K562 (cell line): ENCODE measurements around the gene FILIP1L. TPM values are rescaled to one million over a fixed set of nuclear protein-coding genes. Genes with fewer than 3 reads are reported as not detected.

ENCODE experiments used
- ATAC-seq: fragments of 200-7000 bp; cut with Tn5 transposase; 3 replicates; pipeline ENCODE4 v1.9.1; 2020; ENCODE audit warnings: moderate library complexity
- BruUV-seq: library from RNA; stranded (reverse); fragments of 400-500 nt; replicated peaks from 2 replicates; lab custom pipeline; 2021; lab: Mats Ljungman, UMichigan
- CTCF ChIA-PET: fragments of 300-600 bp; formaldehyde crosslinking; extraction: SDS; loops from one replicate; lab custom pipeline; 2021; ENCODE audit warnings: low intra/inter-chr PET ratio; lab: Yijun Ruan, JAX
- POLR2A ChIA-PET: fragments of 300-600, 350-650 bp; sonication (Branson Sonifier 250); formaldehyde crosslinking; extraction: SDS; loops from one replicate; lab custom pipeline; 2021; ENCODE audit warnings: antibody characterized with exemption, inconsistent platforms; lab: Yijun Ruan, JAX
- DNase-seq, 4 experiments: peaks; one replicate each; pipeline versions ENCODE4 v3.0.0 to v3.0.0-alpha.2; 2011 to 2018; ENCODE audit warnings: low spot score in 3 of 4, mixed read lengths in 3 of 4; ENCODE audit errors: extremely low read depth in 1 of 4
- FAIRE-seq: peaks from 2 replicates; lab custom pipeline; 2011; peaks lifted over from hg19 to GRCh38; lab: Jason Lieb, UNC
- H2AFZ ChIP-seq: 2 replicates; pipeline ENCODE4 v1.6.0; 2011; ENCODE audit warnings: low read depth, low read length, control low read depth, inconsistent platforms
- H3K27ac ChIP-seq: fragments of 200-600 bp; 3 replicates; pipeline ENCODE4 v1.8.0; 2011; ENCODE audit warnings: low read depth, mild to moderate bottlenecking, control low read depth, inconsistent platforms, low read length, moderate library complexity, mixed read lengths; ENCODE audit errors: extremely low read depth
- H3K27me3 ChIP-seq, 2 experiments: fragments of 300-600 bp in 1 of 2; 2 replicates in 1 of 2; 3 replicates in 1 of 2; pipeline versions ENCODE4 v1.6.0 to v1.8.0; 2011; ENCODE audit warnings: inconsistent platforms in 2 of 2, low read length in 2 of 2, mild to moderate bottlenecking in 1 of 2, mixed read lengths in 1 of 2, moderate library complexity in 1 of 2; ENCODE audit not compliant: control insufficient read depth in 2 of 2, insufficient read depth in 2 of 2
- H3K36me3 ChIP-seq: fragments of 300-600 bp; 3 replicates; pipeline ENCODE4 v1.8.0; 2011; ENCODE audit warnings: mild to moderate bottlenecking, low read length, inconsistent platforms; ENCODE audit not compliant: control insufficient read depth, insufficient read depth
- H3K4me1 ChIP-seq, 2 experiments: fragments of 200-600 bp in 1 of 2; replicated peaks in 1 of 2; 2 replicates in 1 of 2; 3 replicates in 1 of 2; pipeline versions ENCODE4 v1.5.1 to v1.8.0; 2011; ENCODE audit warnings: inconsistent platforms in 2 of 2, low read length in 2 of 2, mild to moderate bottlenecking in 1 of 2, mixed read lengths in 1 of 2, moderate library complexity in 1 of 2; ENCODE audit not compliant: control insufficient read depth in 2 of 2, insufficient read depth in 2 of 2
- H3K4me2 ChIP-seq: 2 replicates; pipeline ENCODE4 v1.6.1; 2011; ENCODE audit warnings: low read length, control low read depth, inconsistent platforms, mixed read lengths; ENCODE audit not compliant: insufficient read depth
- H3K4me3 ChIP-seq: fragments of 200-600 bp; sonication (generic), shearing (Covaris generic); 2 replicates; pipeline ENCODE4 v1.5.1; 2016; ENCODE audit warnings: control low read depth, inconsistent platforms
- H3K79me2 ChIP-seq: fragments of 200-600 bp; 3 replicates; pipeline ENCODE4 v1.8.0; 2011; ENCODE audit warnings: low read length, inconsistent platforms; ENCODE audit not compliant: control insufficient read depth, insufficient read depth
- H3K9ac ChIP-seq, 2 experiments: 2 replicates each; pipeline versions ENCODE4 v1.6.0 to v1.6.1; 2011; ENCODE audit warnings: low read depth in 2 of 2, low read length in 2 of 2, control low read depth in 1 of 2, inconsistent platforms in 1 of 2, mild to moderate bottlenecking in 1 of 2, mixed read lengths in 1 of 2; ENCODE audit not compliant: insufficient read depth in 1 of 2
- H3K9me1 ChIP-seq: one replicate; pipeline ENCODE4 v1.6.0; 2011; ENCODE audit warnings: inconsistent platforms, mild to moderate bottlenecking, low read length, moderate library complexity; ENCODE audit not compliant: control insufficient read depth, insufficient read depth
- H3K9me3 ChIP-seq: replicated peaks from 2 replicates; pipeline ENCODE4 v1.5.1; 2011; ENCODE audit warnings: low read depth, low read length, inconsistent platforms; ENCODE audit not compliant: control insufficient read depth, insufficient read depth
- H4K20me1 ChIP-seq: replicated peaks from 2 replicates; pipeline ENCODE4 v1.6.1; 2011; ENCODE audit warnings: low read length, inconsistent platforms, mixed read lengths; ENCODE audit not compliant: control insufficient read depth, insufficient read depth
- ESRRB ChIP-seq: fragments of 250-450 bp; sonication (Bioruptor Pico); IDR thresholded peaks from 2 replicates; pipeline ENCODE4 v1.5.0; 2020; ENCODE audit warnings: mild to moderate bottlenecking, moderate library complexity, borderline replicate concordance
- ZFX ChIP-seq: sonication (generic); formaldehyde crosslinking; IDR thresholded peaks from 2 replicates; pipeline ENCODE4 v1.8.0; 2022; ENCODE audit warnings: mild to moderate bottlenecking, missing genetic modification reagents, moderate library complexity
- ZNF239 ChIP-seq: fragments of 250-450 bp; sonication (Bioruptor Pico); IDR thresholded peaks from 2 replicates; pipeline ENCODE4 v1.4.0; 2020; ENCODE audit warnings: mild to moderate bottlenecking
- WGBS: fragments of 100-300 bp; shearing (Covaris generic); methylation state at CpG from one replicate; pipeline ENCODE4 v1.1.6; 2016; ENCODE audit warnings: low coverage, mixed read lengths; ENCODE audit not compliant: insufficient coverage; ENCODE audit errors: missing lambda C conversion rate; 5-methylcytosine and 5-hydroxymethylcytosine counted together
- in situ Hi-C: fragments of 300-500 bp; cut with MboI; formaldehyde crosslinking; loops from 4 replicates; pipeline ENCODE4 v1.15.0; 2018; ENCODE audit warnings: inconsistent platforms, mixed read lengths
- intact Hi-C: fragments of 100-400 bp; cut with micrococcal nuclease; formaldehyde crosslinking; loops from 2 replicates; pipeline ENCODE4 v1.14.2; 2022
- polyA plus RNA-seq, 8 experiments: library from polyadenylated mRNA; depleted of rRNA in 4 of 8; stranded (reverse) in 5 of 8; unstranded in 3 of 8; fragments of >200 nt; fragmentation: Nextera tagmentation in 2 of 8; fragmentation: Illumina TruSeq in 1 of 8; extraction: Ambion mirVana in 2 of 8; extraction: Trizol in 1 of 8; gene quantifications; 2 replicates each; pipeline versions ENCODE4 v1.2.1 to v1.2.3, GENCODE V29; 2011 to 2014; ENCODE audit warnings: inconsistent platforms in 1 of 8, missing spikeins in 1 of 8
- total RNA-seq, 7 experiments: library from RNA; depleted of rRNA in 6 of 7; stranded (reverse); fragments of >200 nt in 6 of 7; fragmentation: Illumina TruSeq in 2 of 7; extraction: Trizol in 2 of 7; gene quantifications; 2 replicates each; pipeline versions ENCODE4 v1.2.1 to v1.2.3, GENCODE V29; 2011 to 2021; ENCODE audit warnings: low replicate concordance in 1 of 7
- TF ChIP-seq, protein P1 (sequence below): sonication (generic); formaldehyde crosslinking; IDR thresholded peaks from 2 replicates; pipeline ENCODE4 v1.8.1; 2022; ENCODE audit warnings: missing genetic modification reagents
- TF ChIP-seq, protein P2 (sequence below): fragments of 450-650 bp; conservative IDR thresholded peaks from 2 replicates; pipeline ENCODE4 v1.6.1; 2016; ENCODE audit warnings: missing genetic modification characterization, low read depth, mild to moderate bottlenecking, control low read depth, missing compliant biosample characterization

Gene FILIP1L
- total and polyA plus RNA-seq, 9 of the 15 experiments (the other 6 are each of a cell fraction or from before 2014, with no cell fraction given): 0.50 to 2.1 (median 1.1) TPM

DNA sequence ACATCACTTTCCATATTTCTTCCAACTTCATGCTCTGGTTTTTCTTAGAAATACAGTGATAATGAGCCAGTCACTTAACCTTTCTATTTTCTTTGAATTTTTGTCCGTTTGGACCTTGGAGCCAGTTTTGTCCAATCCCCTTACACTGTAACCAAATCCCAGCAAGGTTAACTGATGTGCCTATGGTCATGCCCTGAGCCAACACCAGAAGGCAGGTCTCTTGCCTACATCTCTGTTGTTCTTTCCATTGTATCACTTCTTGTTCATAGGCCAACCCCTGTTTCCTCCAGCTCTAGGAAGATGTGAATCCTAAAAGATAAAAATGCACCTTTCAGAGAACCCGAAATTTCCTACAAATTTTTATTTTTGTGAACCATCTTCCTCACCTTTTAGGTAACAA lies 174.0 kb downstream of the FILIP1L start:
- H3K9ac ChIP-seq: no peak overlapping the region
- 24% methylated on average over 2 of the region's 2 CpGs for WGBS
- no peak for FAIRE-seq
- no peaks in the 10 kb centered on the region for H4K20me1 ChIP-seq
- no peaks in the 10 kb centered on the region for H3K4me1 ChIP-seq
- no peaks in the 10 kb centered on the region for H3K36me3 ChIP-seq
- ChIA-PET CTCF (no interaction called here), POLR2A (interaction anchor here (1.9 kb wide), 1 partner anchor 11 kb away, joined by 7 read pairs; no protein-coding TSS in a partner anchor)
- no peaks in the 10 kb centered on the region for H3K9me1 ChIP-seq
- H3K9me3 ChIP-seq: no peaks in the 10 kb centered on the region
- intact Hi-C loops: no loop called here
- no peaks in the 10 kb centered on the region for H3K27me3 ChIP-seq
- H2AFZ ChIP-seq: no peak overlapping the region
- DNase-seq: no peak
- no peak for TF ChIP-seq ESRRB (CRISPR knock-in tag)
- no peak for TF ChIP-seq ZFX (CRISPR knock-in tag)
- TF ChIP-seq ZNF239 (CRISPR knock-in tag): no peak
- TF ChIP-seq, protein P1, sequence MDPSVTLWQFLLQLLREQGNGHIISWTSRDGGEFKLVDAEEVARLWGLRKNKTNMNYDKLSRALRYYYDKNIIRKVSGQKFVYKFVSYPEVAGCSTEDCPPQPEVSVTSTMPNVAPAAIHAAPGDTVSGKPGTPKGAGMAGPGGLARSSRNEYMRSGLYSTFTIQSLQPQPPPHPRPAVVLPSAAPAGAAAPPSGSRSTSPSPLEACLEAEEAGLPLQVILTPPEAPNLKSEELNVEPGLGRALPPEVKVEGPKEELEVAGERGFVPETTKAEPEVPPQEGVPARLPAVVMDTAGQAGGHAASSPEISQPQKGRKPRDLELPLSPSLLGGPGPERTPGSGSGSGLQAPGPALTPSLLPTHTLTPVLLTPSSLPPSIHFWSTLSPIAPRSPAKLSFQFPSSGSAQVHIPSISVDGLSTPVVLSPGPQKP (CRISPR knock-in tag): no peak
- TF ChIP-seq, protein P2, sequence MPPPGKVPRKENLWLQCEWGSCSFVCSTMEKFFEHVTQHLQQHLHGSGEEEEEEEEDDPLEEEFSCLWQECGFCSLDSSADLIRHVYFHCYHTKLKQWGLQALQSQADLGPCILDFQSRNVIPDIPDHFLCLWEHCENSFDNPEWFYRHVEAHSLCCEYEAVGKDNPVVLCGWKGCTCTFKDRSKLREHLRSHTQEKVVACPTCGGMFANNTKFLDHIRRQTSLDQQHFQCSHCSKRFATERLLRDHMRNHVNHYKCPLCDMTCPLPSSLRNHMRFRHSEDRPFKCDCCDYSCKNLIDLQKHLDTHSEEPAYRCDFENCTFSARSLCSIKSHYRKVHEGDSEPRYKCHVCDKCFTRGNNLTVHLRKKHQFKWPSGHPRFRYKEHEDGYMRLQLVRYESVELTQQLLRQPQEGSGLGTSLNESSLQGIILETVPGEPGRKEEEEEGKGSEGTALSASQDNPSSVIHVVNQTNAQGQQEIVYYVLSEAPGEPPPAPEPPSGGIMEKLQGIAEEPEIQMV: no peak
- H3K4me3 ChIP-seq: no peak overlapping the region
- BruUV-seq: no TSS peak
- H3K4me2 ChIP-seq: no peak overlapping the region
- in situ Hi-C loops: no loop called here
- no peak for ATAC-seq
- no peak overlapping the region for H3K27ac ChIP-seq
- no peaks in the 10 kb centered on the region for H3K79me2 ChIP-seq
